ENCODE data around the gene ATP8A2.

Gene ATP8A2

GRCh38 chr13:25701304-25701703 lies 329.5 kb downstream of the ATP8A2 start:
- DNase-seq (ENCODE audit: low read depth): no peak
- TF ChIP-seq CTCF (conservative IDR thresholded peaks at IDR 0.05; ENCODE audit: low read depth, low read length): no peak
- H3K4me3 ChIP-seq (ENCODE audit: low read depth, low read length): no peak overlapping the region

- DNase-seq (ENCODE audit: low read depth): no peak
- no peak overlapping the region for H3K4me3 ChIP-seq (ENCODE audit: low read depth, low read length)
- no peak for TF ChIP-seq CTCF (conservative IDR thresholded peaks at IDR 0.05; ENCODE audit: low read depth, low read length)
Observed at GRCh38 chr13:25702386-25702785, 330.6 kb downstream of the ATP8A2 start.

GRCh38 chr13:25707726-25708125 lies 336.0 kb downstream of the ATP8A2 start:
- DNase-seq (ENCODE audit: low read depth): no peak

GRCh38 chr13:25708268-25708667 lies 336.5 kb downstream of the ATP8A2 start:
- DNase-seq (ENCODE audit: low read depth): no peak
- H3K4me3 ChIP-seq (ENCODE audit: low read depth, low read length): no peak overlapping the region
- TF ChIP-seq CTCF (conservative IDR thresholded peaks at IDR 0.05; ENCODE audit: low read depth, low read length): no peak

More at GRCh38 chr13:25707726-25708125, 336.0 kb downstream of the ATP8A2 start:
- no peak for TF ChIP-seq CTCF (conservative IDR thresholded peaks at IDR 0.05; ENCODE audit: low read depth, low read length)
- H3K4me3 ChIP-seq (ENCODE audit: low read depth, low read length): no peak overlapping the region

GRCh38 chr13:25709088-25709487 lies 337.3 kb downstream of the ATP8A2 start:
- no peak for DNase-seq (ENCODE audit: low read depth)
- TF ChIP-seq CTCF (conservative IDR thresholded peaks at IDR 0.05; ENCODE audit: low read depth, low read length): no peak
- H3K4me3 ChIP-seq (ENCODE audit: low read depth, low read length): no peak overlapping the region

- H3K4me3 ChIP-seq (ENCODE audit: low read depth, low read length): no peak overlapping the region
- no peak for TF ChIP-seq CTCF (conservative IDR thresholded peaks at IDR 0.05; ENCODE audit: low read depth, low read length)
Observed at GRCh38 chr13:25715760-25716159, 344.0 kb downstream of the ATP8A2 start.

GRCh38 chr13:25717666-25718197 lies 346.0 kb downstream of the ATP8A2 start:
- no peak for DNase-seq (ENCODE audit: low read depth)
- H3K4me3 ChIP-seq (ENCODE audit: low read depth, low read length): no peak overlapping the region
- TF ChIP-seq CTCF (conservative IDR thresholded peaks at IDR 0.05; ENCODE audit: low read depth, low read length): no peak

More at GRCh38 chr13:25715760-25716159, 344.0 kb downstream of the ATP8A2 start:
- DNase-seq (ENCODE audit: low read depth): no peak

Data from choroid plexus epithelial cell (primary cell).